Loucy (cell line): ENCODE results near the gene SYNPO2L.

Experiments
- EZH2phosphoT487 ChIP-seq: fragments of 200-600 bp; IDR thresholded peaks from 2 replicates; pipeline ENCODE4 v1.6.1; 2018; ENCODE audit warnings: antibody characterized with exemption, mild to moderate bottlenecking, moderate library complexity, borderline replicate concordance
- TF ChIP-seq, protein P1 (sequence below): fragments of 200-600 bp; sonication (generic); conservative IDR thresholded peaks from 2 replicates; pipeline ENCODE4 v1.5.1; 2014; ENCODE audit warnings: mild to moderate bottlenecking, antibody characterized with exemption, low read length

- TF ChIP-seq, protein P1, sequence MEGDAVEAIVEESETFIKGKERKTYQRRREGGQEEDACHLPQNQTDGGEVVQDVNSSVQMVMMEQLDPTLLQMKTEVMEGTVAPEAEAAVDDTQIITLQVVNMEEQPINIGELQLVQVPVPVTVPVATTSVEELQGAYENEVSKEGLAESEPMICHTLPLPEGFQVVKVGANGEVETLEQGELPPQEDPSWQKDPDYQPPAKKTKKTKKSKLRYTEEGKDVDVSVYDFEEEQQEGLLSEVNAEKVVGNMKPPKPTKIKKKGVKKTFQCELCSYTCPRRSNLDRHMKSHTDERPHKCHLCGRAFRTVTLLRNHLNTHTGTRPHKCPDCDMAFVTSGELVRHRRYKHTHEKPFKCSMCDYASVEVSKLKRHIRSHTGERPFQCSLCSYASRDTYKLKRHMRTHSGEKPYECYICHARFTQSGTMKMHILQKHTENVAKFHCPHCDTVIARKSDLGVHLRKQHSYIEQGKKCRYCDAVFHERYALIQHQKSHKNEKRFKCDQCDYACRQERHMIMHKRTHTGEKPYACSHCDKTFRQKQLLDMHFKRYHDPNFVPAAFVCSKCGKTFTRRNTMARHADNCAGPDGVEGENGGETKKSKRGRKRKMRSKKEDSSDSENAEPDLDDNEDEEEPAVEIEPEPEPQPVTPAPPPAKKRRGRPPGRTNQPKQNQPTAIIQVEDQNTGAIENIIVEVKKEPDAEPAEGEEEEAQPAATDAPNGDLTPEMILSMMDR = no peak
- no peak for TF ChIP-seq EZH2phosphoT487
Observed at GRCh38 chr10:73655990-73656298, at the start of gene SYNPO2L.
